ENCODE measurements around the gene HMGCL. TPM values are rescaled to one million over a fixed set of nuclear protein-coding genes. Genes with fewer than 3 reads are reported as not detected.

The HMGCL gene
- total RNA-seq, 1 donor from 2014 or later = 30.7 TPM

- POLR2A ChIA-PET = interaction anchor here (0.6 to 4.9 kb wide), 25 partner anchors 12 to 931 kb away, joined by 3 to 61 read pairs (median 6); partner anchors contain the start of genes CNR2, ELOA, GALE and HMGCL
- DNase-seq (peak; percentile 83), ATAC-seq (ENCODE audit: low read depth) (peak; percentile 86)
- peaks cover 24% of the 10 kb centered on the region for H3K36me3 Mint-ChIP-seq (ENCODE audit: low read depth)
- peak within 1 kb of the TSS; percentile 90 for H3K27ac Mint-ChIP-seq
- H3K27me3 Mint-ChIP-seq = no peaks in the 10 kb centered on the region
- no peaks in the 10 kb centered on the region for H3K9me3 Mint-ChIP-seq
- TF ChIP-seq CTCF (IDR thresholded peaks at IDR 0.05) = no peak
- CTCF ChIA-PET = interaction anchor here (0.9 to 2.5 kb wide), 2 partner anchors 32 to 138 kb away, joined by 4 to 11 read pairs; no protein-coding TSS in a partner anchor
- H3K4me3 Mint-ChIP-seq = peak within 1 kb of the TSS; percentile 91
- intact Hi-C loops (cut with micrococcal nuclease) = loop anchor here (1.0 to 2.0 kb wide), 4 partner anchors 13 to 181 kb away; partner anchors contain the start of genes GALE, LYPLA2 and PNRC2
- peaks cover 30% of the 10 kb centered on the region for H3K4me1 Mint-ChIP-seq
These were observed 47.0 kb downstream of the HMGCL start, which contains the start of gene PITHD1 for GRCh38 chr1:23777979-23778814. TSS of gene PITHD1 (plus strand) at chr1:23778418. CDS start at chr1:23778516, 98 bp downstream.

GRCh38 chr1:23776217-23776616 is 49.0 kb downstream of the HMGCL start:
- intact Hi-C loops (cut with micrococcal nuclease) = no loop called here
- no peak for ATAC-seq (ENCODE audit: low read depth)
- H3K36me3 Mint-ChIP-seq (ENCODE audit: low read depth) = peaks cover 14% of the 10 kb centered on the region
- DNase-seq = no peak
- no peak for TF ChIP-seq CTCF (IDR thresholded peaks at IDR 0.05)
- H3K4me3 Mint-ChIP-seq = peak overlapping the region; percentile 11
- no peaks in the 10 kb centered on the region for H3K9me3 Mint-ChIP-seq
- POLR2A ChIA-PET = interaction anchor here (1.0 to 4.9 kb wide), 3 partner anchors 14 to 141 kb away, joined by 3 to 61 read pairs (median 4); partner anchors contain the start of genes LYPLA2 and RPL11
- no peak overlapping the region for H3K27ac Mint-ChIP-seq
- CTCF ChIA-PET = interaction anchor here (1.9 to 2.5 kb wide), 2 partner anchors 34 to 140 kb away, joined by 10 to 18 read pairs; no protein-coding TSS in a partner anchor
- H3K27me3 Mint-ChIP-seq = no peaks in the 10 kb centered on the region
- peaks cover 34% of the 10 kb centered on the region for H3K4me1 Mint-ChIP-seq

- CTCF ChIA-PET = interaction anchor here (0.9 to 2.5 kb wide), 3 partner anchors 36 to 254 kb away, joined by 4 to 18 read pairs (median 10); no protein-coding TSS in a partner anchor
- intact Hi-C loops (cut with micrococcal nuclease) = no loop called here
- no peak overlapping the region for H3K4me3 Mint-ChIP-seq
- no peaks in the 10 kb centered on the region for H3K9me3 Mint-ChIP-seq
- H3K27me3 Mint-ChIP-seq = no peaks in the 10 kb centered on the region
- no peak for DNase-seq
- peaks cover 23% of the 10 kb centered on the region for H3K4me1 Mint-ChIP-seq
- POLR2A ChIA-PET = interaction anchor here (1.0 kb wide), 1 partner anchor 28 kb away, joined by 3 read pairs; no protein-coding TSS in a partner anchor
- ATAC-seq (ENCODE audit: low read depth) = no peak
- TF ChIP-seq CTCF (IDR thresholded peaks at IDR 0.05) = no peak
- H3K36me3 Mint-ChIP-seq (ENCODE audit: low read depth) = peaks cover 7% of the 10 kb centered on the region
- H3K27ac Mint-ChIP-seq = no peak overlapping the region
These were observed 50.9 kb downstream of the HMGCL start for GRCh38 chr1:23774174-23774880.

GRCh38 chr1:23772854-23773242 is 52.4 kb downstream of the HMGCL start:
- intact Hi-C loops (cut with micrococcal nuclease) = loop anchor here (1.0 kb wide), 5 partner anchors 36 to 255 kb away; partner anchors contain the start of gene FUCA1
- POLR2A ChIA-PET = no interaction called here

More at GRCh38 chr1:23772854-23773242, 52.4 kb downstream of the HMGCL start:
- Mint-ChIP-seq H3K9me3 (no peaks in the 10 kb centered on the region), H3K4me3 (no peak overlapping the region), H3K4me1 (peaks cover 14% of the 10 kb centered on the region), H3K27me3 (no peaks in the 10 kb centered on the region), H3K36me3 (ENCODE audit: low read depth) (peaks cover 9% of the 10 kb centered on the region), H3K27ac (no peak overlapping the region)
- no peak for TF ChIP-seq CTCF (IDR thresholded peaks at IDR 0.05)
- CTCF ChIA-PET = no interaction called here
- DNase-seq (no peak), ATAC-seq (ENCODE audit: low read depth) (no peak)
